Mesothelial cell of epicardium (in vitro differentiated cells): ENCODE measurements around the gene ZNF804B. TPM values are rescaled to one million over a fixed set of nuclear protein-coding genes. Genes with fewer than 3 reads are reported as not detected.

ENCODE experiments used
- DNase-seq, 2 experiments: peaks; one replicate each; pipeline ENCODE4 v3.0.0; 2021; ENCODE audit warnings: low spot score in 2 of 2; ENCODE audit not compliant: unreplicated experiment in 2 of 2
- H3K27ac Mint-ChIP-seq: 2 replicates; pipeline ENCODE4 v1.8.0; 2021; ENCODE audit warnings: mixed read lengths
- H3K27me3 Mint-ChIP-seq: 2 replicates; pipeline ENCODE4 v1.8.0; 2021; ENCODE audit warnings: low read depth, mixed read lengths
- H3K36me3 Mint-ChIP-seq: 2 replicates; pipeline ENCODE4 v1.8.0; 2021; ENCODE audit warnings: mixed read lengths
- H3K4me1 Mint-ChIP-seq: 2 replicates; pipeline ENCODE4 v1.8.0; 2021; ENCODE audit warnings: mixed read lengths
- H3K4me3 Mint-ChIP-seq: 2 replicates; pipeline ENCODE4 v1.8.0; 2021; ENCODE audit warnings: mild to moderate bottlenecking, moderate library complexity, mixed read lengths
- H3K9me3 Mint-ChIP-seq: 2 replicates; pipeline ENCODE4 v1.8.0; 2021; ENCODE audit warnings: mixed read lengths
- CTCF ChIP-seq: fragments of 200-600 bp; sonication (generic); IDR thresholded peaks from one replicate; pipeline ENCODE4 v1.5.0; 2021; ENCODE audit warnings: antibody characterized with exemption; ENCODE audit not compliant: unreplicated experiment
- total RNA-seq: library from RNA; stranded (reverse); gene quantifications from 3 replicates; pipeline ENCODE4 v1.2.1, GENCODE V29; 2021

Gene ZNF804B
- total RNA-seq, 1 donor from 2014 or later = 0.47 TPM

- TF ChIP-seq CTCF = no peak
- H3K4me3 Mint-ChIP-seq = no peak overlapping the region
- no peak for DNase-seq
- no peaks in the 10 kb centered on the region for H3K4me1 Mint-ChIP-seq
- peaks cover 13% of the 10 kb centered on the region for H3K9me3 Mint-ChIP-seq
- H3K27ac Mint-ChIP-seq = no peak overlapping the region
- no peaks in the 10 kb centered on the region for H3K36me3 Mint-ChIP-seq
- no peaks in the 10 kb centered on the region for H3K27me3 Mint-ChIP-seq
Observed at GRCh38 chr7:89049043-89049442, 289.5 kb downstream of the ZNF804B start.

GRCh38 chr7:89053130-89053529 is 293.6 kb downstream of the ZNF804B start:
- DNase-seq = no peak
- no peaks in the 10 kb centered on the region for H3K4me1 Mint-ChIP-seq
- H3K9me3 Mint-ChIP-seq = no peaks in the 10 kb centered on the region
- H3K36me3 Mint-ChIP-seq = no peaks in the 10 kb centered on the region
- H3K27ac Mint-ChIP-seq = no peak overlapping the region
- no peak for TF ChIP-seq CTCF
- no peaks in the 10 kb centered on the region for H3K27me3 Mint-ChIP-seq
- H3K4me3 Mint-ChIP-seq = no peak overlapping the region

- Mint-ChIP-seq H3K4me1 (no peaks in the 10 kb centered on the region), H3K36me3 (no peaks in the 10 kb centered on the region), H3K27me3 (no peaks in the 10 kb centered on the region), H3K4me3 (no peak overlapping the region), H3K9me3 (no peaks in the 10 kb centered on the region), H3K27ac (no peak overlapping the region)
- no peak for TF ChIP-seq CTCF
- DNase-seq = no peak
Observed at GRCh38 chr7:89054361-89054760, 294.9 kb downstream of the ZNF804B start.

- no peak for TF ChIP-seq CTCF
- H3K4me1 Mint-ChIP-seq = no peaks in the 10 kb centered on the region
Observed at GRCh38 chr7:89060234-89060633, 300.7 kb downstream of the ZNF804B start.

GRCh38 chr7:89064831-89065230 is 305.3 kb downstream of the ZNF804B start:
- Mint-ChIP-seq H3K36me3 (no peaks in the 10 kb centered on the region), H3K4me3 (no peak overlapping the region), H3K27me3 (no peaks in the 10 kb centered on the region)

More at GRCh38 chr7:89060234-89060633, 300.7 kb downstream of the ZNF804B start:
- H3K27me3 Mint-ChIP-seq = no peaks in the 10 kb centered on the region
- no peak overlapping the region for H3K4me3 Mint-ChIP-seq
- H3K36me3 Mint-ChIP-seq = no peaks in the 10 kb centered on the region
- no peaks in the 10 kb centered on the region for H3K9me3 Mint-ChIP-seq
- no peak overlapping the region for H3K27ac Mint-ChIP-seq
- DNase-seq = no peak

More at GRCh38 chr7:89064831-89065230, 305.3 kb downstream of the ZNF804B start:
- Mint-ChIP-seq H3K4me1 (no peaks in the 10 kb centered on the region), H3K9me3 (no peaks in the 10 kb centered on the region), H3K27ac (no peak overlapping the region)
- DNase-seq = no peak
- TF ChIP-seq CTCF = no peak
